ENCODE data around the gene KRT13.
"Not testable (repeated sequence)": the region's sequence is repeated elsewhere in the genome, so short reads cannot be mapped to it uniquely, and the experiment has no call there.

KRT13 gene

DNA sequence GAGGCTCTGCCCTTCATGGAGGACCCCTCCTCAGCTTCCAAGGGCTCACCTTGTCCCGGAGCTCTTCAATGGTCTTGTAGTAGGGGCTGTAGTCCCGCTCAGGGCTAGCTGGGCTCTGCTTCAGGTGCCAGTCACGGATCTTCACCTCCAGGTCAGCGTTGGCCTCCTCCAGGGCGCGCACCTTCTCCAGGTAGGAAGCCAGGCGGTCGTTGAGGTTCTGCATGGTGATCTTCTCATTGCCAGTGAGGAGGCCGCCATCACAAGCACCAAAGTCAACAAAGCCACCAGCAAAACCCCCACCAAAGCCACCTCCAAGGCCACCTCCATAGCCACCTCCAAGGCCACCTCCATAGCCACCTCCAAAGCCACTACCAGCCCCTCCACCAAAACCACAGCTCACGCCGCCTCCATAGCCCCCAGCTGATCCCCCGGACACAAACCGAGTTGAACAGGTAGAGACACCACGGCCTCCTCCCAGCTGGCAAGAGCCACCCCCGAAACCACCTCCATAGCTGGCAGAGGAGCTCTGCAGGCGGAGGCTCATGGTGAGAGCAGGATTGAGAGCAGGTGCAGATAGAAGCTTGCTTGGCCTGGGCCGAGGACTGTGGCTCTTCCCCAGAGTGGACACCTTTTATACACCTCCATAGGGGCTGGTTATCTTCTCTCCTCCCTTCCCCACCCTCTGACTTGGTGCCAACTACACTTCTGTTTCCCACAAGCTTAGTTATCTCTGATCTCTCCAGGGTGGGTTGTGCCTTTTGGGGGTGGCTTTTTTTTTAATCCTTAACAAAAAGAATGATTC, at the start of gene KRT13:
KRT13 (minus strand) TSS at position 606 of the 802 bp plus-strand sequence; CDS start at position 544, 62 bp downstream.
- DNase-seq (ENCODE audit: low spot score), result no peak

DNA sequence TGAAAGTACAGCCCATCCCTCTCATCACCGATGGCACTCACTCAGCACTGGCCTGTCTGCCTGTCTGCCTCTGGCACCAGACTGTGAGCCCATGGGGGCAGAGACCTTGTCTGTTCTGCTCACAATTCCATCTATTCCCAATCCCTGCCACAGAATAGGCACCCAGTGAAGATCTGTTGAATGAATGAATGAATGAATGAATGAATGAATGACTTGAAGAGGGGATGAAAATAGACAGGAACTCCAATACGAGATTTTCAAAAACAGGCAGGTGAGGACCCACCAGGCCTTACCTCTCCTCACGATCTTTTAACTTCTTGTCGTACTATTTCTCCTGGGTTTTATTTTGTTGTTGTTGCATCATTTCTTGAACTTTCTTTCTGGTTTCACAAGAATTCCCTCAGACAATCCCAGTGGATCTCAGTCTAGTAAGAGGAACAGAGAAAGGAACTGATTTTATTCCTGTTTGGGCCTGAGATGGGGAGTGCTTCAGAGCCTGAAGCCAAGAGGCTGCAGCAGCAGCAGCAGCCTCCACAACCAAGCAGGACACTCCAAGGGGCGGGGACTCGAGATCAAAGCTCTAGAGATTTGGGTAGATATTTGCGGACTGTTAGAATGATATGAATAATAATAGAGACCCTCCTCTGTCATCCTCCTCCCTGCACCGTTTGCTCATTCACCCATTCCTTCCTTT, 48.7 kb upstream of the KRT13 start:
- no peak for DNase-seq (ENCODE audit: low spot score)

DNA sequence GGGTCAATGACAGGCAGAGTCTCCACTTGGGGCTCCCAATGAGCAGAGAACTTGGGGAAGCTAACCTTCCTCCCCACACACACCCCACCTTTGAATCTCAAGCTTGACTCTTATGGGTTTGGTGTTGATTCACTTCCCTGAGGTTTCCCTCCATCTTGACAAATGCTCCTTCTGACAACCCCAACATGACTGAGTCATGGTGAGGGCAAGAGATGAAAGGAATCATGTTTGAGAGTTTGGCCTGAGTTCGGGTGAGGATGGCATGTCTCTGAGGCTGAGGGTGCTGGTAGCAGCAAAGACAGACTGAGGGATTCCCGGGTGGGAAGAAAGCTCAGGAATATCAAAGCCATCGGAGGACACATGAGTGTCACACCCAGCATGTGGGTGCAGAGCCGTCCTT, 47.8 kb upstream of the KRT13 start:
- no peak for DNase-seq (ENCODE audit: low spot score)

DNA sequence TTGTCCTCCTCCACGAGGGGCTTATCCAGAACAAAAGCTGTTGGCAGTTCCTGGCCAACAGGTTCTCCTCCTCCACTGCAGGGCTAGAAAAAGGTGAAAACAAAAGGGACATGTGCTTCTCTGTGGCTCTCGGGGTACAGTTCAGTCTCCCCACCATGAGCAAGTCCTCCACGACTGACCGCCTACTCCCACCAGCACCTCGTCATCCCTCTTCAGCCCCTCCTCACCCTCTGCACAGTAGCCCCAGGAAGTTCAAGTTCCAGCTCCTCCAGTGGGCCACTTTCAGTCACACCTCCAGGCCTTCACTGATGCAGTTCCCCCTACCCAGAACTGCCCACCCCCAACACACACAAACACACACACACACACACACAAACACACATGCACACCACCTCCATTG, 47.0 kb upstream of the KRT13 start:
- DNase-seq (ENCODE audit: low spot score), result no peak

DNA sequence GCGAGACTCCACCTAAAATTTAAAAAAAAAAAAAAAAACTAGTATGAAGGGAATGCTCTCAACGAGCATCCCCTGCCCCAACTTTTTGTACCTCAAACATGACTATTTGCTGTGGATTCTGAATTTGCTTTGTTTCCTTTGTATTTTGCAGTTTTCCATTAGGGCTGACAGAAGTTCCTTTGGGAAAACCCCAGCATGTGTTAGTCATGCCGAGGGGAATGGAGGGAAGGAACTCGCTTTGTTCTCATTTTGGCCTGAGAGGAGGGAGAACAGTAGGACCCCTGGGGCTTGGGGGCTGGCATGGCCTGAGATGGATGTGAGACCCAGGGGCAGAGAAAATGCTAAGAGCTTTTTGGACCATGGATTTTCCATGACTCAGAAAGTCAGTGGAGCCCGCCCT, 46.0 kb upstream of the KRT13 start:
- DNase-seq (ENCODE audit: low spot score), result no peak

DNA sequence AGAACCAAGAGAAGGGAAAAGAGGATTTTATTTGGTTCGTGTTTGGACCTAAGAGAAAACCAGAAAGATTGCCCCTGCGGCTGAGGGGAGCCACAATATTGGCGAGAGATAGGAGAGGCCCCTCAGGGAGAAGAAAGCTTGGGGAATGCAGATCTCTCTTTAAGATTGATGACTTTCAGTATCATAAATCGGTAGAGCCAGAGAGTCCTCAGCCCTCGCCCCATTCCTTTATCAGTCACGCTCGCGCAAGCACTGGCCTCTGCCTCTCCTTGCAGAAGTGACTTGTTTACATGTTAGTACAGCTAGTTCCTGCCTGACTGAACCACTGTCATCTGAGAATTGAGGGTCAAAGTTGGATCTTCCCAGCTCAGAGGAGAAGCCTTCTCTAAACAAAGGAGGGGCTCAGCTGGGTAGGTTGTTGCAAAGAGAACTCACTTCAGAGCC, 44.2 kb upstream of the KRT13 start:
- DNase-seq (ENCODE audit: low spot score), result no peak

DNA sequence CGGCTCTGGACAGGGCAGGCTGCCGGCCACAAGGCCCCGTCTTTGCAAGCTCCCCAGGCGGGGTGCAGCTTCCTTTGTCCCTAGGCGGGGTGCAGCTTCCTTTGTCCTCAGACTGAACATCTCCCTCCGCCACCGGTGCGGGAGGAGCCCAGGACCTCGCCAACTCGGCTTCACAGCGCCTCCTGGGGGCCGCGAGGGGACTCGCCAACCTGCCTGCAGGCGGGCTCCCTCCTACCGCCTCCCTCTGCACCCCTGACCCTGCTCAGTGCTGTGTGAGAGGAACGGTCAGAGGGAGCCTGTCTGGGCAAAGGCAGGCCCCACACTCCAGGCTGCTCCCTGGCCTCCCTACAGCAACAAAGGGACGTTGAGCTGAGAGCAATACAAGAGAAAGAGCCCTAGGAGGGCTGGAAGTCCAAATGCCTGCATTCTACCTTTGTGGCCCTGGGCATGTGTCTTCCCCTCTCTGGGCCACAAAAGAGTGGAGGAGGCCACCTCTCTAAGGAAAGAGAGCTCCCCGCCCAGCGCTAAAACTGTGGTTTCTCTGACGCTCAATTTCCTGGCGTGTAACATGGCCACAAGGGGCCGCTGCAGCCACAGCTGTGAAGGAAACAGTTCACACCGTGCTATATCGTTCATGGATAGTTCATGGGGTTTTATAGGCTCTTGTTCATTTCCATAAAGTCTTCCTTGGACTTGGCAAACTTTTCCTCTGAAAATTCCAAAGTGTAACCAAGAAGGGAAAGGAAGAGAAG, 43.6 kb upstream of the KRT13 start:
- DNase-seq (ENCODE audit: low spot score), result peak; percentile 82

DNA sequence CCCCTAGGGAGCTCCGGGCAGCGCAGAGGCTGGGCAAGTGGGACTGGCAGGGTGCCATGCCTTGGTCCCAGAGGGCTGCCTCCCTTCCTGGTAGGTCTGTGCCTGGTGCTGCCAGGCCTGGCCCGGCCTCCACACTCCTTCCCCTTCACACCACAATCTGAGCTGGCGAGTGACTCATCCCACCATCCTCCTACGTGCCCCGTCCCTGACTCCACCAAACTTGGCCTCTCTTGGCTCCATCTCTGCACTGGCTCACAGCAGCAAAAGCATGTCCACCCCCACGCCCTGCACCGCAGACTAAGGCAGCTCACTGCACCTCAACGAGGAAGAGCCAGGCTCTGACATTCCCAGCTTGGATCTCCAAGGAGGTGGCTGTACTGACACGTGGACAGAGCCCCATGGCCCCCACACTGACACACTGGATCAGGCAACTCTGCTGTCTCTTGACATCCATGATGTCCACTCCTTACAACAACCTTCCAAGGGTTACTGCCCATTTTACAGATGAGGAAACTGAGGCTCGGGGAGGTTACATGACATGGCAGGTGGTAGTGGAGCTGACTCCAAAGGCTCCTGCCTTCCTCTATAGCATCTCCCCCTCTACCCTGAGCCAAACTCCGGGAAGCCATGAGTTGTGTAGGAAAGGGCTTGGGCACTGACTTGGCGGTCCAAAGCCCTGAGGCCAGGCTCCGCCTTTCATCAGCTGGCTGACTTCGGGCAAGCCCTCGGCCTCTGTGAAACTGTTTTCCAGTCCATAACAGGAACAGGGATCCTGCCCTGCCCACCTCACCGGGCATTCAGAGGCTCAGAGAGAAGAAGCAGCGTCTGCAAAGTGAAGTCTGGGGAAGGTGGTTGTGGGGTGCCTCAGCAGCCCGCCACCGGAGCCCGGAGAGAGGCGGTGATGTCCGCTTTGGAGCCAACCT, 42.8 kb upstream of the KRT13 start:
- DNase-seq (ENCODE audit: low spot score), result no peak

DNA sequence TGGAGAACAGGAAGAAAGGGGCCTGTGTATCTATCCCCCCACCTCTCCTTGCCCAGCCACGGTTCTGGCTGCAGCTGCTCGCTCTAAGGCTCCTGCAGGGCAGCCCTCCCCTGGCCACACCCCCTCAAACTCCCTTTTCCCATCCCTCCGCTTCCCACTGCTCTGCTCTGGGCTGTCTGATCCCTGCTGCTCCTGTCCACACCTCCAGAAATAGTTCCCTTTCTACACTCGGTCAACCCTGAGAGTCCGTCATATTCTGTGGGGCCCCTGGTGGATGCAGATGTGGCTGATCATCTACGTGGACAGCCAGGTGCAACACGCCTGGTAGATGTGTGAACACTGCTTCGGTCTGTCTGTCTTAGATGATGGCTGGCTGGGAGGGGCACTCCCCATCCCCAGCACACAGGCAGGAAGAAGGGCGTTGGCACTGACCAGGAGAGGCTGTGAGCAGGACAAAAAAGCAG, 42.0 kb upstream of the KRT13 start:
- no peak for DNase-seq (ENCODE audit: low spot score)

DNA sequence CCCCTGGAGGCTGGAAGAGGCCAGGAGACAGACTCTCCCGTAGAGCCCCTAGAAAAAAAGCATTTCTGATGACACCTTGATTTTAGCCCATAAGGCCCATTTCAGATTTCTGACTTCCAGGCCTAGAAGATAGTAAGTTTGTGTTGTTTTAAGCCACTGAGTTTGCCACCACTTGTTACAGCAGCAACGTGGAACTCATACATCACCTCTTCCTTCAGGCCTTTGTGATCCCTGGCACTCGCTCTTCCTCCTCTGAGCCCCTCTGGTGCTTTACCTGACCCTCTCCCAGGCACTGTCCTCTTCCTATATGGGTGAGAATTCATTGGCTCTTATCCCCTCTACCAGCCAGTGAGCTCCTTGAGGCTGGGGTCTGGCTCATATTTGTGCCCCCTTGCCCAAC, 41.4 kb upstream of the KRT13 start:
- DNase-seq (ENCODE audit: low spot score), result no peak

DNA sequence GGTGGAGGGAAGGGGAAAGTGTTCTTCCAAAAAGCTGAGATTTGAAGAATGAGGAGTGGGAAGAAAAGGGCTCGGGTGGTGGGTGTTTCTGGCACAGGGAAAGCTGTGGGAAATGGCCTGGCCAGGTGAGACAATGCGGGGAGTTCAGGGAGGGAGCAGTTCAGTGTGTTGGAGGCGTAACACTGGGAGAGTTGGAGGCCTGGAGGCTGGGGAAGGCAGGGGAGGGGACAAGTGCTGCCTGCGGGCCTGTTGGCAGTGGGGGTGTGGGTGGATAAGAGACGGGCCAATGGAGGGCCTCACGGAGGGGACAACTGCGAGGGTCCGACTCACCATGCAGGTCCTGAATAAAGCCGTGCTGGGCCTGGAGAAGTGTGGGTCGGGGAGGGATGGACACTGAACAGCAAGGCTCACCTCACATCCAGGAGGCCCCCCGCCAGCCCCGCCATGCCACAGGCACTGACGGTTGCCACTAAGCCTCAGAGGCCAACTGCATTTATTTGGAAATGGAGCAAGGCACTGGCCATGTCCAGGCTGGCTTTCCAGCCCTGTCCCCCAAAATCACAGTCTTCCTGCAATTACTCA, 40.5 kb upstream of the KRT13 start:
- no peak for DNase-seq (ENCODE audit: low spot score)

DNA sequence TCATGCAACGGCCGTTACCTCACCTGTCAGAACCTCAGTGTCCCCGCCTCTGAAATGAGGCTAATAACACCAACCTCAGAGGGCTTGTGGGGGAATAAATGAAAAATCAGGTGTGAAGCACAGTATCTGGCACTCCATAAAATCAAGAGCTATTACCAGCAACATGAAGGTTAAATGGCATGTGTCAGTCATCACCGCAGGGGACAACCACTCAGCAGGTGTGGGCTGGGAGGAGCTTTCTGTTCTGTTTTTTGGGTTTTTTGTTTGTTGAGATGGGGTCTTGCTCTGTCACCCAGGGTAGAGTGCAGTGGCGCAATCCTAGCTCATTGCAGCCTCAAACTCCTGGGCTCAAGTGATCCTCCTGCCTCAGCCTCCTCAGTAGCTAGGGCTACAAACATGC, 39.5 kb upstream of the KRT13 start:
- DNase-seq (ENCODE audit: low spot score), result no peak

DNA sequence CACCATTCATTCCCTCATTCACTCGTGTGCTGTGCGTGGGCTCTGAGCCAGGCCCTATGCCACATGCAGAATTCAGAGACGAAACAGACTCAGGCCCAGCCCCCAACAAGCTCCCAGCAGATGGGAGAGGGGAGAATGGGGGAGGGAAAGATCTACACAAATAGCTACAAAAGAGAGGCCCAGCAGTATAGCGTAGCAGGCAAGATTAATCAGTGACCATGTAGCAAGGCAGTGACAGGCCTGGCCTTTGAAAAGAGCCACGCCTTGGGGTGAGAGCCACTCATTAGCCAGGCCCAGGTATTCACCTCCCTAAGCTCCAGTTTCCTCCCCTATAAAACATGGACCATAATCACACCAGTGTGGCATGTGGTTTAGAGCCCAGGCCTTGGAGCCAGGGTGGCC, 39.1 kb upstream of the KRT13 start:
- no peak for DNase-seq (ENCODE audit: low spot score)

DNA sequence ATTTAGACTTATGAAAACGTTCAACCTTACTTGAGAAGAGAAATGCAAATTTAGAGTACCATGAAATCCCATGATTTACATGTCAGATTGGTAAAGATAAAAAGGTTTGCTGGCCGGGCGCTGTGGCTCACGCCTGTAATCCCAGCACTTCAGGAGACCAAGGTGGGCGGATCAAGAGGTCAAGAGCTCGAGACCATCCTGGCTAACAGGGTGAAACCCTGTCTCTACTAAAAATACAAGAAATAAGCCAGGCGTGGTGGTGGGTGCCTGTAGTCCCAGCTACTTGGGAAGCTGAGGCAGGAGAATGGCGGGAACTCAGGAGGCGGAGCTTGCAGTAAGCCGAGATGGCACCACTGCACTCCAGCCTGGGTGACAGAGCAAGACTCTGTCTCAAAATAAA, 37.4 kb upstream of the KRT13 start:
- not testable (repeated sequence) for DNase-seq (ENCODE audit: low spot score)

DNA sequence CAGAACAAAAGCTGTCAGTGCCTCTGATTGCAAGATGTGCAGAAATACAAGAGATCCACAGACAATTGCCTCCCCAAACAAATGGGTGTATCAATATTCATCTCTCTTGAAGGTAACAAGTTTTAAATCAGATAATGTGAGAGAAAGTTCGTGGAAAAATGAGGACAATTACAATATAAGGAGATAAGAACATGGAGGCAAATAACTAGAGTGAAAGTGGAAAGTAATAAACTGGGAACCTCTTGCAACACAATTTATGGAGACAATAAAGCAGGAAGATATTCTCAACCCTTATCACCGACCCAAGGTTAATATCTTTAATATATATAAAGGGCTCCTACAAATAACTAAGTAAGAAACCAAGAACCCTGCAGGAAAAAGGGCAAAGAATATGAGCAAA, 36.9 kb upstream of the KRT13 start:
- DNase-seq (ENCODE audit: low spot score), result no peak

DNA sequence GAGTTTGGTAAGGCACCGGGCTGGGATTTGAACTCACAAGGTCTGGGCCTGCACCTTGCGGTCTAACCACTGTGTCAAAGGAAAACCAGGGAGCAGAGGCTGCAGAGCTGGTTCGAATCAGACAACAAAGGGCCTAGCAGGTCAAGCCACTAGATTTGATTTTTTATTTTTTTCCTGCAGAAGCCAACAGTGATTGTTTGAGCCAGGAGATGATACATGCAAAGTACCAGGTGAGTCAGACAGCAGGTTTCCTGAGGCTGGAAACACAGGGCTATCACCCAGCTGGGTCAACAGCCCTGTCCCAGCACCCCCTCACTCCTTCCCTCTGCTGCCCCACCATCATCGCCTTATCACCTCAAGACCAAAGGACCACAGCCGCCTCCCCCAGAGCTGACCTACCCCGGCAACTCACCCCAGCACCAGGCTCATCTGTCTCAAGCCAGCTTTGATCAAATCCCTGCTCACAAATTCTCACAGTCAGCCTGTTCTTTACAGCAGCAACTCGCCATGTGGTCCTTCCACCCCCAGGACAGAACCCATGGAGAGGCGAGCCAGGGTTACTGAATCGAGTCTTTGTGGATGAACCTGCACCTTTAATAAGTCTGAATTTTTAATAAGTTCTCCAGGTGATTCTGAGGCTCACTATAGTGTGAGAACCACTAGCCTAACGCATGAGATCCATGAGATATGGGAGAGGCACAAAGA, 35.7 kb upstream of the KRT13 start:
- no peak for DNase-seq (ENCODE audit: low spot score)

DNA sequence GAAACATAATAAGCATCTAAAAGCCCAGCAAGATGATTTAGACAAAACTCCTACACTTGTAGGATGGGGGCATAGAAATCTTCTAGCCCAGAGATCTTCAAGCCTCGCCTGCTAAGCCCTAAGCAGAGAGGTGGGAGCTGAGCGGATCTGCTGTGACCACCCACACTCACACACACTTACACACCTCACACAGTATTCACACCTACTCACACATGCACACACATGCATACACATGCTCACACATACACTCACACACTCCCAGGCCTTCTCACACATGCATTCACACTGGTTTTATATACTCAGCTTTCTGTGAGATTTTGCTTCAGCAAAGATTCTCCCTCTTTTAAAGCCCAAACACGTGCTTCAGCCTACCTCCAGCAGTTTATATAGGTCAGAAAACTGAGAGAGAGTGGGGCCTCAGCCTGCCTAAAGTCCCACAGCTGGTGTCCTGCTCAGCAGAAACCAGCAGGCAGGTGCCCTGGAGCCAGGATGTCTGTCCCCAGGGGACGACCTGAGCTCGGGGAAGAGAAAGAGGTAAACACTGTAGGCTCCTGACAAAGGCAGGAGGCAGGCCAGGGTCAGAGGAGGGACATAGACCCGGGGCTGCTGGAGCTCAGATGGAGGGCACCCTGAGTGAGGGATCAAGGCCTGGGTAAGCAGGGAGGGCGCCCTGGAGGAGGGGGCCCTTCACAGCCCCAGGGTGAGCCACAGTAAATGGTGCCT, 34.7 kb upstream of the KRT13 start:
- no peak for DNase-seq (ENCODE audit: low spot score)

DNA sequence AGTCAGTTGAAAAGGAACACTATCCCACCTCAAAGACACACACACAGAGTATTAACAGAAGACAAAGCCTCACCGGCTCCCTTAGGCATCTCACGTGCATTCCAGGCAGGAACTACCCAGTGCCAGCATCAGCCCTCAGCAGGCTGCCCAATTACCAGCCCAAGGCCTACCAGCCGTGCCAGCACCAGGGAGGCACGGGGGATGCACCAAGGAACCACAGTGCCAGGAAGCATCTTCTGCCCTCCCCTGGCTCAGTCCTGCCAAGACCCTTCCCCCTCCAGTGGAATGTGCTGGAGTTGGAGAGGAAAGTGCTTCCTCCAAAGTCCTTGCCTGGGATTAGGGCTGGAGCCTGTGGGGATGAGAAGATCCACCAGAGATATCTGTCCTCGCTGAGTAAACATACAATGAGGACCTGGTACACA, 33.7 kb upstream of the KRT13 start:
- no peak for DNase-seq (ENCODE audit: low spot score)

DNA sequence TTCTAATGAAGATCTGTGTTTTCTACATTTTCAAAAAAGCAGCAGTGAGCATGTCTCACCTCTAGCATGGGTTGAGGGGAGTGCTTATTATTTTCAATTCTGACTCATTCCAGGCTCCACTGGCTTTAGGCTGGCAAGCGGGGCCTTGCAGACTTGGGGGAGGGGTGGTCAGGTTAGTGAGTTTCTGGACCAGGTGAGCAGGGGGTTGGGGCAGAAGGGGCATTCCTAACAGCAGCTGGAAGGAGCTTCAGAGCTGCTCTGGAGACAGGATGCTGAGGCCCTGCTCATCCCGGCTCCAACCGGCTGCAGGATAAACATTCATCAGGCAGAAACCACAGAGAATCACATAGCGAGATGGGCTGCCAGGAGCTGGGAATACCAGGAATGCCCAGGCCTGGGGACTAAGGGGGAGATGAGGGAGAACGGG, 33.2 kb upstream of the KRT13 start:
- DNase-seq (ENCODE audit: low spot score), result no peak

DNA sequence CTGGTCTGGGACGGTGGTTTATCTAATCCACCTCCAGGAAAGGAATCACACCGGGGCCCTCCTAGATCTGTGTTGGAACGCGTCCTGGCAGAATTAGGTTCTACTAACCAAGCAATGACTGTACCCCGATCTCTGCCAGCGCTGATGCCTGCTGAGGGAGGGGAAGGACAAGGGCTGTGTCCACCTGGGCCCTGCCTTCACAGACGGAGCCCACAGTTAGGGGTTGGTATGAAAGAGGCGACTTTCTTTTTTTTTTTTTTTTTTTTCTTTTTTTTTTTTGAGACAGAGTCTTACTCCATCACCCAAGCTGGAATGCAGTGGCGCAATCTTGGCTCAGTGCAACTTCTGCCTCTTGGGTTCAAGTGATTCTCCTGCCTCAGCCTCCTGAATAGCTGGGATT, 32.6 kb upstream of the KRT13 start:
- DNase-seq (ENCODE audit: low spot score), result no peak

All from NAMALWA (cell line).